GM21526 (cell line): Measurements from ENCODE around the gene MYH7.
"Not testable (repeated sequence)": the region's sequence is repeated elsewhere in the genome, so short reads cannot be mapped to it uniquely, and the experiment has no call there.

Experiments used
- ATAC-seq: cut with Tn5 transposase; IDR thresholded peaks from one replicate; pipeline ENCODE4 v1.9.1; 2021; ENCODE audit warnings: moderate library complexity; ENCODE audit not compliant: unreplicated experiment, low FRiP score

MYH7 gene

DNA sequence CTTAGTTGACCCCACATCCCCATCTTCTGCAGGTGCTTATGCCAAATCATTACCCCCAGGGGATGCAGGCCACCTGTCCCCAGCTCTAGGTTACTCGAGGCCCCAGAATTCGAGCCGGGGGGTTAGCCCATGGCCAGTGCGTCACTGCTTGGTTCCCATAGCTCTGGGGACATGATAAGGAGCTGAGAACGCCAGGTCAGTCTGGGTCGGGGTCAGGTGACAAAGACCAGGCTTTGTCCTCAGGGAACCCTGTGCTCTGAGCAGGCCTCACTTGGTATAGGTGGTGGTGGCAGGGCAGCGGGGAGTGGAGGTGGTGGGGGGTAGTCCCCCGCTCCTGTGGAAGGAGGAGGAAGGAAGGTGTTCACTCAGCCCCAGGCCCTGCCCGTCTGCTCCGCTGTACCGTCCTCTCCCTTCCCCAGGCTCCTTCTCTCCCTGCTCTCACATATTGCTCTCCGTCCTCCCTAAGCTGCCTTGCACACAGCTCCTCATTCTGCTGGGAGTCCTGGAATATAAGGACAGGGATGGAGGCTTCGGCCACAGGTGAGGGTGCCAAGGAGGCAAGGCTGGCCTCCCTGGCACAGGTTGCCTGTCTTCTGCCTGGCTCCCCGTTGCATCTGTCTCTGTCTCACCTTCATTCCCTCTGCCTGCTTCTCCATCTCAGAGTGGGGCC lies 25.4 kb downstream of the MYH7 start:
- ATAC-seq = no peak

DNA sequence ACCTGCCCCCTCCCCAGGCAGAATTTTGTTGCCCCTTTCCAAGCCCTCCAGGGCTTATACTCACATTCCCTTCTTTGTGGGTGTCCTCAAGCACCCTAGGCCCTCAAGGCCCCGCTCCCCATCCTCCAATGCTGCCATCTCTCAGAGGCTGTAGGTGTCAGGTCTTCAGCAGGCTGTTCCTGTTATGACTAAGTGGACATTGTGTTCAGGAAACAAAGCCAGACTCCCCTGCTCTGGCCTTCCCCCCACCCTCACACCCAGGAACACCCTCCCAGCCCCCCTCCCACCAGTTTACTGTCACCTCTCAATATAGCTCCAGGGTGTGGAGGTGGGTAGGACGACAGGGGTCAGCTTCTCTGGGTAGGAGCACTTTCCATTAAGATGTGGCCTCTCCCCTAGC lies 26.0 kb downstream of the MYH7 start:
- no peak for ATAC-seq

DNA sequence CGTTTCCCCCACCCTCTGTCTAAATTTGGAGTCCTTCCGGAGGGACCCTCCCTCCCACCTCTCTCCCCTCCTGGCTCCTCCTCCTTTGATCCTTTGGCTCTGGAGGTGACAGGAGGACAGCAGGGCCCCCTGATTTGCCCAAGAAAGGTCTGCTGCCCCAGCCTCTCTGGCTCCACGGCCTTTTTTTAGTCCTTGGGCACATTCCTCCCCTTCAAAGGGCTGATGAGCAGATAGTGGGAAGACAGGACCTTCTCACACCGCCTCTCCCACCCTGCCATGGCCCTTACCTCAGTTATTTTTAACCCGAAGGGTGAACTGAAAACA lies 27.2 kb downstream of the MYH7 start:
- ATAC-seq = no peak

DNA sequence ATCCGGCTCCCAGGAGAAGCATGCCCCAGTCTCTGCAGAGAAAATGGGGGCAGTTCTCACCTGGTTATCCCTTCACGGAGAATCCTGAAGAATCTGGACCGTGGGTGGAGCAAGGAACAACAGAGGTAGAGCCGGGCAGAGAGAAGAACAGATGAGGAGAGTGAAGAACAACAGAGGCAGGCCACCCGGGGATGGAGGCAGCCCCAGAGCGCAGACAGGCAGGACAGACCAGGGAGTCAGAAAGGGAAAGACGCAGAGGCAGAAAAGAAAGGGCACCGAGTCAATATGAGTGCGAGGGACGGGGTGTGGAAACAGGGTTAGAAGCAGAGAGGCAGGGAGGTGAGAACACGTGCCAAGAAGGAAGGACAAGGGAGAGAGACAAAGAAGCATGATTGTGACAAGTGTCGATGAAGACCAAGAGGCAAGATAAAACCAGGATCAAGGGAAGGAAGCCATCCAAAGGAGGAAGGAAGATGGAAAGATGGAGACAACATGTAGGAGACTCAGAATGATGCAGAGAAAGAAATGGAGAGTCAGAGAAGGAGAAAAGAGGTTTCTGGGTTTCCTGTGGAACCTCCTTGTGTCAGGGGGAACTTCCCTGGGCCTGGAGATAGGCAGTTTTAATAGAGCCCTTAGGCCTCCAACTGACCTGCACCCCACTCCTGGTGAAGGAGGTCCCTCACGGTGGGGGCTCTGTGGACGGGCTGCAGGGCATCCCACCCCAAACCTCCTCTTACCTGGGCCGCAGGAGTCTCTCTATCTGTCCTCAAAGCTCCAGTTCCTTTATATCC lies 27.7 kb downstream of the MYH7 start, which contains the start of gene MYH6:
Gene MYH6, minus strand, starts transcription at position 758 of the 791 bp plus-strand sequence. CDS start 1,050 bp downstream, outside the sequence.
- ATAC-seq = no peak

DNA sequence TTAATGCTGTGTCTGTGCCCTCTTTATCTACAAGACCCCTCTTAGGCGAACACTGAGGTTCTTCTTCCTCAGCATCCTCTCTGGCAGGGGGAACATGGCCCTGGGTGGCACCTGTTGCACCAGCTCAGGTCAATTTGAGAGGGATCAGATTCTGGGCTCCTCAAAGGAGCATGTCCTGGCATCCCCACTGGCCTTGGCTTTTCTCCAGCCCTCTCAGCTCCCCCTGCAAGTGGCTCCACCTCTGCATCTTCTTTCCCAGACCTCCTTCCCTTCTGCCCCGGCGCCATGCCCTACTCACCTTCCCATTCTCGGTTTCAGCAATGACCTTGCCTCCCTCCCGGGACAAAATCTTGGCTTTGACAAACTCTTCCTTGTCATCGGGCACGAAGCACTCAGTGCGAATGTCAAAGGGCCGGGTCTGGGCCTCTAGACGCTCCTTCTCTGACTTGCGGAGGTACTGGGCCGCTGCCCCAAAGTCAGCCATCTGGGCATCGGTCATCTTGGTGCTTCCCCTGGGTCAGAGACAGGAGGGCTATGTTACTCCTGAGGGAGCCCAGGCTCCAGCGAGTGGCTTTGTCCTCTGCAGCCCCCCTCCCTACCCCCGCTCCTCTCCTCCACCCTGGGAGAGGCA lies 28.6 kb downstream of the MYH7 start:
- no peak for ATAC-seq

DNA sequence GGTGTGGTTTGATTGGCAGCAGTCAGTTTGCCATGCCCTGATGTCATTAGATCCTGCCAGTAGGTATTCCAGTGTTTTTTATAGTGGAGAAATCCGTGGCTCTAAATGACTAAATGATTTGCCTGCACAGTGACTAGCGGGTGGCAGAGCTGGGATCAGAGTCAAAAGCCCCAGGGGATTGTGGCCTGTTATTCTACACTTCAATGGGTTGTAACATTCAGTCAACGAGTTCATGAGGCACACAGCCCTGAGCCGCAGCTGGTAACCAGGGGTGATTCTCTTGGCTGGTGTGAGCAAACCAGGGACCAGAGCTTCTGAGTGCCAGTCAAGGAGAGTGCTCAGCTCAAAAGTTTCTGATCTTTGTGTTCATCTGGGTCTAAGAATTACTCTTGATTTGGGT lies 29.2 kb downstream of the MYH7 start:
- no peak for ATAC-seq

DNA sequence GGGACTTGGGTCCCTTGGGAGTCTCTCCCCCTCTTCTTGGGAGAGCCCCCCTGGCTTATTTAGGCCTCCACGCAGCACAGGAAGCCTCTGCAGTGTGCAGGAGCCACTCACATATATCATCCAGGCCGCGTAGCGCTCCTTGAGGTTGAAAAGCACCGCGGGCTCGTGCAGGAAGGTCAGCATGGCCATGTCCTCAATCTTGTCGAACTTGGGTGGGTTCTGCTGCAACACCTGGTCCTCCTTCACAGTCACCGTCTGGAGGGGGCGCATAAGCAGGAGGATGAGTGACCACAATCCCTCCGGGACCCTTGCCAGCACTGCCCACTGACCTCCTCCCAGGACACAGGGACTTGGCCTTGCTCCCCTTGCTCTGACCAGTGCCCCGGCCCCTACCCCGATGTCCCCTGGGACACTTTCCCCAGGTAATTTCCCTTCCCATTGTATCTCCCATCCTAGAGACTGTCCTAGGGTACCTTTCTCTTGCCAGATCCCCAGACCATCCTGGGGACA lies 29.9 kb downstream of the MYH7 start:
- ATAC-seq = no peak

DNA sequence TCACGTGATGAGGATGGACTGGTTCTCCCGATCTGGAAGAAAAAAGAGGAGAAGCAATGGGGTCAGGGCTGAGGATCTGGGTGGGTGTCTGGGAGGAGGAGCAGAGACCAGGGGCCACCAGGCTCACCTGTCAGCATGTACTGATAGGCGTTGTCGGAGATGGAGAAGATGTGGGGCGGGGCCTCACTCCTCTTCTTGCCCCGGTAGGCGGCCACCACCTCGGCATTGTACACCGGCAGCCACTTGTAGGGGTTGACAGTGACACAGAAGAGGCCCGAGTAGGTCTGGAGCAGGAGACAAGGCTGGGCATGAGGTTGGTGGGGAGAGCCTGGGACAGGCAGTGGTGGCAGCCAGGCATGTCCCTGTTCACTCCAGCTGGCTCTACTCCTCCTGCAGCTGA lies 30.4 kb downstream of the MYH7 start:
- ATAC-seq = no peak

DNA sequence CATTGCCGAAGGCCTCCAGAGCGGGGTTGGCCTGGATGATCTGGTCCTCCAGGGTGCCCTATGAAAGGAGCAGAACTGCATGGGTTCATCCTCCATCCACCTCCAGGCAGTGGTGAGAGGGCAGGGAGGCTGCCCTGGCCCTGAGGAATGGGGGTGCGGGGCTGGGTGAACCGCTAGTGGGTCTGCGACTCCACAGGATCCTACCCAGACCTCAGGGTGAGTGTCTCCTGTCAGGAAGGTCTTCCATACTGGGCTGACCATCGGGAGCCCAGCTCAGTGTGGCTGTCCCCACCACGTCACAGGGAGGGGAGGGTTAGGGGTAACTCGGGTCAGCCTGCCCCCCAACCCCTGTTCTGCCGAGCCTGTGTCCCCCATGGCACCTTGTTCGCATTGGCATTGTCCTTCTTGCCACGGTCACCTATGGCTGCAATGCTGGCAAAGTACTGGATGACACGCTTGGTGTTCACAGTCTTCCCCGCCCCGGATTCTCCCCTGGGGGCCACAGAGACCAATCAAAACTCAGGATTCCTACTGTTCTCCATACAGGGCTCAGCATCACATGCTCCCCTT lies 31.0 kb downstream of the MYH7 start:
- ATAC-seq = no peak

DNA sequence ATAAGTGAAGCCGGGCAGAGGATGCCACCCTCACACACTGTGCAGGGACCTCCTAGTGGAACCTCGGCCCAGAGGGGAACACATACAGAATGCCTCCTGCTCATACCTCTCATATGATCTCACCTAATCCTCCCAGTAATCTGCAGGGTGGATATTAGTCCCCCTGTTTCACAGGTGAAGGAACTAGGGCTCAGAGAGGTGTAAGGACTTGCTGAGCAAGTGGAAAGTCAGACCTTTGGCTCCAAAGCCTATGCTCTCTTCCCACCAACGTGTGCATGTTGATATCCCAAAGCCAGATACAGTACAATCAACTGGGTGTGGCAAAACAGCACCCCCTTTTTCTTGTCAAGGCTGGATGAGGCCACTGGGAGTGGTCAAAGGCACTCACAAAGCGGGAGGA lies 31.6 kb downstream of the MYH7 start:
- no peak for ATAC-seq

DNA sequence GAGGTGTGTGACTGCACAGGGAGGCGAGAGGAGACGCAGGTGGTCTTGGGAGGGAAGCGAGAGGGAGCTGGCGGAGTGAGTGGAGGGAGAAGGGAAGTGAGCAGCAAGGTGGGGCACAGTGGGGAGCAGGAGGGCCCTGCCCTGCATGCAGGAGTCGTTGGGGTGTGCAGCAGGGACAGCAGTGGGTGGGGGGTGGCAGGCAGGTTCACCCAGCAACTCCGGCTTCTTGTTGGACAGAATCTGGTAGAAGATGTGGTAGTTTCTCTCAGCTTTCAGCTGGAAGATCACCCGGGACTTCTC lies 32.4 kb downstream of the MYH7 start:
- ATAC-seq = no peak

DNA sequence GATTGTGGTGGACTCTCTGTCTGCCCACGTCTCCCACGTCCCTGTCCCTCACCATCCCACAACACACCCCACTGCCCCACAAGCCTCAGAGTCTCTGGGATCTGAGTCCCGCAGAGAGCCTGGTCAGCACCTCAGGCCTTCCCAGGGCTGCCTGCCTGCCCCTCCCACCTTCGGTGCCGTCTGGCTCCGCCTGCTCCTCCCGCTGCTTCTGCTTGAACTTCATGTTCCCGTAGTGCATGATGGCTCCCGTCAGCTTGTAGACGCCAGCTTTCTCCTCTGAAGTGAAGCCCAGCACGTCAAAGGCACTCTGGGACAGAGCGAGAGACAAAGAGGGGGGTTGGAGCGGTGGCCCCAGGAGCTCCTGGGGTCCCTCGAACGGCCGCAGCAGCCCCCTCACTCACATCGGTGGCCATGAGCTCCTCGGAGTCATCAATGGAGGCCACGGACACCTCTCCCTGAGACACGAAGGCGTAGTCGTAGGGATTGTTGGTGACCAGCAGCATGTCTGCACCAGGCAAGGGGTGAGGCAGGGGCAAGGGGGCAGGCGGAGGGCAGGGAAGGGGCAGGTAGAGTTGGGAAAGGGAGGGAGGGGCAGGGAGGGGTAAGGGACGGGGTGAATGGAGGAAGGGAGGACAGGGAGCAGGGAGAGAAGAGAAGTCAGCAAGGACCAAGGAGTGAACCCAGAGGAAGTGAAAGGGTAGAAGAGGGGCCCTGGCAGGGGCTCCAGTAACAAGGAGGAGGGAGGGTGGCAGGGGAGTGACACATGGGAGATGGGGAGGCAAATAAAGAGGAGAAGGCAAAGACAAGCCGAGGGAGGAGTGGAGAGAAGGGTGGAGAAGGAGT lies 32.9 kb downstream of the MYH7 start:
- no peak for ATAC-seq

DNA sequence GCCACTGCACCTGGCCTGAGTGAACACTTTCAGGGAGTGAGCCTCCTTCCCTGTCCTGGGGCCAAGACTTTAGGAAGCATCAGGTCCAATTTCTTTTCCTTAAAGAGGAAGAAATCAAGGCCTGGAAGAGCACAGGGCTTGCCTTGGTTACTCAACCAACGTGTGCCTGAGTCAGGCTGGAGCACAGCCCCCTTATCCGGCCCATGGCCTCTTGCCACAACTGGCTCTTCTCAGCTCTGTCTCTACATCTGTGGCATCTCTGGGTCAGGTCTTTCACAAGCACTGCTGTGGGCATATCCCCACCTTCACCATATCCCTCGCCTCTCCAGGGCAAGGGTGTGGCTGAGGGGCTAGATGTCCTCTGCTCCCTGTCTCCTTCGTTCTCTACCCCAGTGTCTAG lies 34.2 kb downstream of the MYH7 start:
- no peak for ATAC-seq

DNA sequence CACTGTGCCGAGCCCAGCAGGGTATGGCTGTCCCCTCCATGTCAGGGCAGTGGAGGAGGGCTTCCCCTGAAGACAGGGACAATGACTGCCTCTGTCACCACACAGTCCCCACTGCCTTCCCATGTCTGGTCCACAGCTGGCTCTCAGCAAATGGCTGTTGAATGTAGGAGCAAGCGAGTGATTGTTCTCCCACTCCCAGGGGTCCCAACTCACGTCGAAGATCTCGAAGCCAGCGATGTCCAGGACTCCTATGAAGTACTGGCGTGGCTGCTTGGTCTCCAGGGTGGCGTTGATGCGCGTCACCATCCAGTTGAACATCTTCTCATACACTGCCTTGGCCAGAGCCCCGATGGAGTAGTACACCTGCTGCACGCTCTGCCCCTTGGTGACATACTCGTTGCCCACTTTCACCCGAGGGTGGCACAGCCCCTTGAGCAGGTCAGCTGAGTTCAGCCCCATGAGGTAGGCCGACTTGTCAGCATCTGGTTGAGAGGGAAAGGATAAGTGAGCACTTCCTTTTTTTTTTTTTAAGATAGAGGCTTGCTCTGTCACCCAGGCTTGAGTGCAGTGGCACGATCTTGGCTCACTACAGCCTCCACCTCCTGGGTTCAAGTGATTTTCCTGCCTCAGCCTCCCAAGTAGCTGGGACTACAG lies 34.8 kb downstream of the MYH7 start:
- ATAC-seq = not testable (repeated sequence)

DNA sequence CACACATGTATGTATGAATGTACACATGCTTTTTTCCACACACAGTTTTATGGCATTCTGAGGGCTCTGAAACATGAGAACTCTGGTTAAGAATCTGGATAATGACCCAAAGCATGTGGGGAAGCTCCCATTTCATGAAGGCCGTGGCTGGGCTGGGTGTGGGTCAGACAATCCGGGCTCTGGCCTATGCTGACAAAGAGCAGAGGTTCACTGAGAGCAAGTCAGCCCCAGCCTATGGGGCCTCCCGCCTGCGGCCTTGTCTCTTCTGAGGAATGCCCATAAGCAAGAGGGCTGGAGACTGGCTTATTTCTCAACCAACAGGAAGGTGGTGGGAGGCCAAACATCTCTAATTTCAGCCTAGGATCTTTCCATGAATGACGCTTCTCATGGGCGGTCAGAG lies 35.9 kb downstream of the MYH7 start:
- ATAC-seq = no peak

DNA sequence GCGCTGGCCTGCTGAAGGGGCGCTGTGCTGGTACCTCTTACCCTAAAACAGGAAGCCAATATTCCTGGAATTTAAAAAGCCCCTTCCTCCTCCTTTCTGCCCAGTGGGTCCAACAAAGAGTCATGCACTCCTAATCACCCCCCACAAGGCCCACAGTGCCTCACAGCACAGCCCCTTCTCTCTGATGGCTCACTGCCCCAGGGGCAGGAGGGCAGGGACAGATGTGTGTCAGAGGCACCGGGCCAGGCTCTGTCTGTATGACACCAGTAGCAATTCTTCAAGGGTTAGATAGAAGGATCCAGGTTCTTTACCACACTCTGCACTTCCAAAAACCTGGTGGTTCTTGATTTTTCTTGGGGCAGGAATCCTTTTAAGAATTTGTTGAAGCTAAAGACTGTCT lies 36.3 kb downstream of the MYH7 start:
- no peak for ATAC-seq

DNA sequence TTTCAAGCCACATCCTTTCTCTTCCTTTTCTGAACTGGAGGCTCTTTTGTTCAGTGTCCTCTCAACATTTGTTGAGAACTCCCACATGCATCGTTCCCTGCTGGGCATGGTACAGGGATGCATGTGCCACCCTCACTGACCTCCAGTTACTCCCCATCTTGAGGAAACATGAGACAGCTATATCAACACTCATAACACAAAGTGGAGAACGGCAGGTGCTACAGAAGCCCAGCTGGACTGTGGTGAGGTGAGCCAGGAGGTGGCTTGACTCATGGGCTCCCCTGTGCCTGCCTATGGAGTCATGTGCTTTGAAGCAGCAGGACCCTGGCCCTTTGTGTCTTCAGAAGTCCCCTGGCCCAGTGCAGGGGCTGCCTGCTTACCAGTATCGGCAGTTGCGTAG lies 37.1 kb downstream of the MYH7 start:
- no peak for ATAC-seq

DNA sequence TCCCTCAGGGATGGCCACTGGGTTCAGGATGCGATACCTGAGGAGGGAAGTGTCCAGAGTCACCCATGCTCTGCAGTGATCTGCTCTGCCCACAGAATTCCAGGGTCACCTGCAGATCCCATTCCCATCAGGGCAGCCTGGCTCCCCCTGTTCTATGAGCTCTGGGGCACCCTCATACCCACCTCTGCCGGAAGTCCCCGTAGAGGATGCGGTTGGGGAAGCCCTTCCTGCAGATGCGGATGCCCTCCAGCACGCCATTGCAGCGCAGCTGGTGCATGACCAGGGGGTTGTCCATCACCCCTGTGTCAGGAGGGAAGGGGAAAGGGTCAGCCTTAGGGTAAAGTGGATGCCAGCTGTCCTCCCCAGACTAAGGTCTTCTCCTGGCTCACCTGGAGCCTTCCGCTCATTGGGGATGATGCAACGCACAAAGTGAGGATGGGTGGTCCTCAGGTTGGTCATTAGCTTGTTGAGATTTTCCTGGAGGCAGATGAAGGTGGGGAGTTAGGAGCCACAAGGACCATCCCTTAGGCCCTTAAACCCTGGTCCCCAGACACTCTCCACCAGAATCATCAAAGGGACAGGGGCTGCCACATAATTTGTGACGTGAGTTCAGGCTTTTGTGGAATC lies 38.6 kb downstream of the MYH7 start:
- no peak for ATAC-seq

DNA sequence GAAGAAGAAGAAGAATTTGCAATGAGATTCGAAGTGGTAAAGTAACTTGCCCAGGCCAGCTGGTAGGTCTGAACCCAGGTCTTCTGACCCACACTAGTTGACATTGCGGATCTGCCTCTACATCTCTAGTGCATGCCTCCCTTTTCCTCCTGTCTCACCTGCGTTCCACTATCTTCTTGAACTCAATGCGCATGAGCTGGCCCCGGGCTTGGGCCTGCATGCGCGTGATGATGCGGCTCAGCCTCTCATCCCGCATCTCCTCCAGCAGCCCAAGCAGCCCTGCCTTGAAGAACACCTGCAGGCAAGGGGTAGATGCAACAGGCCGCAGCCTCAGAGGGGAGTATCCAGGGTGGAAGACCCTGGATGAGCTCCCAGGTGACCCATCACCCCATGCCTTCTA lies 39.3 kb downstream of the MYH7 start:
- no peak for ATAC-seq

DNA sequence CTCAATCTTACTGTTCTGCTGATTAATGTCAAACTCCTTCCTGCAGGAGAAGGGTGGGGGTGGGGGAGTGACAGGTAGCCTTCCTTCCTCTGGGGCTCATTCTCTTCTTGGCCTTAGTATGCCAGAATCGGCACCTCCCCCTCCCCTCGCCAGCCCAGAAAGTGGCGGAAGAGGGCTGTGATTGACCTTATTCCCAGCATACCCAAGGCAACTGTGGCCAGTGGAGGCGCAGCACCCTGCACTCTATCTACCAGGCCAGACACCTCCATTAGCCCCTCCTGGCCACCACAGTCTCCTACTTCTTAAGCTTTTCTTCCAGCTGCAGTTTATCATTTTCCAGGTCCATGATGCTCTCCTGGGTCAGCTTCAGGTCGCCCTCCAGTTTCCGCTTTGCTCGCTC lies 42.8 kb downstream of the MYH7 start:
- ATAC-seq = no peak
